Measurements from ENCODE around the gene CCDC78.

DNA sequence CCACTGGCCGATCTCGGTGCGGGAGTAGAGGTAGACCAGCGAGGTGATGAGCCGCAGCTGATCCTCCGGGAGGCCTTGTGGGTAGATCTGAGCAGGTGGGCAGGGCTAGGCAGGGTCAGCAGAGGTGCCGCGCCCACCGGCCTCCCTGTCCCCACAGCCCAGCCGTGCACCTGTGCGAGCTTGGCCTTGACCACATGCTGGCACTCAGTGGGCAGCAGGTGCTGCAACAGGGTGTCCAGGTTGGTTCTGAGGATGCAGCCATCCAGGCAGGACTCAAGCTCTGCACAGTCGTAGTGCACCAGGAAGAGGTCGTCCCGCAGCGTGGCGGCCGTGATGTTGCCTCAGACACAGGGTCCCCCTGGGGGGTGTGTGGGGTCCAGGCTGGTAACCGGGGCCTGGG is 46.7 kb upstream of the CCDC78 start:
- TF ChIP-seq, protein P1, sequence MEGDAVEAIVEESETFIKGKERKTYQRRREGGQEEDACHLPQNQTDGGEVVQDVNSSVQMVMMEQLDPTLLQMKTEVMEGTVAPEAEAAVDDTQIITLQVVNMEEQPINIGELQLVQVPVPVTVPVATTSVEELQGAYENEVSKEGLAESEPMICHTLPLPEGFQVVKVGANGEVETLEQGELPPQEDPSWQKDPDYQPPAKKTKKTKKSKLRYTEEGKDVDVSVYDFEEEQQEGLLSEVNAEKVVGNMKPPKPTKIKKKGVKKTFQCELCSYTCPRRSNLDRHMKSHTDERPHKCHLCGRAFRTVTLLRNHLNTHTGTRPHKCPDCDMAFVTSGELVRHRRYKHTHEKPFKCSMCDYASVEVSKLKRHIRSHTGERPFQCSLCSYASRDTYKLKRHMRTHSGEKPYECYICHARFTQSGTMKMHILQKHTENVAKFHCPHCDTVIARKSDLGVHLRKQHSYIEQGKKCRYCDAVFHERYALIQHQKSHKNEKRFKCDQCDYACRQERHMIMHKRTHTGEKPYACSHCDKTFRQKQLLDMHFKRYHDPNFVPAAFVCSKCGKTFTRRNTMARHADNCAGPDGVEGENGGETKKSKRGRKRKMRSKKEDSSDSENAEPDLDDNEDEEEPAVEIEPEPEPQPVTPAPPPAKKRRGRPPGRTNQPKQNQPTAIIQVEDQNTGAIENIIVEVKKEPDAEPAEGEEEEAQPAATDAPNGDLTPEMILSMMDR (IDR thresholded peaks at IDR 0.05), result no peak
- TF ChIP-seq POLR2A (IDR thresholded peaks at IDR 0.05), result no peak
